ENCODE measurements around the gene SMPD3.

DNA sequence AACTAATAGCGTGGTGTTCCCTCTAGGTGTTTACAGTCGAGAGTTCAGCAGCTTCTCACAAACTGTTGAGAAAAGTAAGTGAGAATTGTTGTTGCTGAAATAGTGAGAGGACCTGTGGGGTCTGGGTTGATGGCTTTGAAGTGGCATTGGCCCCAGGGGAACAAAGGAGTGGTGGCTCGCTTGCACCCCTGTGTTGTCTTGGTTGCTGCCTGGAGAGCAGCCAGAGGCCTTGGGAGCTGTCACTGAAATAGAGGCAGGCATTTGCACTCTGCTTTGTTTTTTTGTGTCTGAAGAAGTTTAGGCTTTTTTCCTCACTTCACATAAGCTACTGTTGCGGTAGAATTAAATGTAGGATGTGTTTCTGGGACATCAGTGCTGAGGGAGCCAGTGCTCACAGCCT, 100.7 kb downstream of the SMPD3 start:
- no peak for TF ChIP-seq POLR2A (IDR thresholded peaks at IDR 0.05)
- TF ChIP-seq, protein P1, sequence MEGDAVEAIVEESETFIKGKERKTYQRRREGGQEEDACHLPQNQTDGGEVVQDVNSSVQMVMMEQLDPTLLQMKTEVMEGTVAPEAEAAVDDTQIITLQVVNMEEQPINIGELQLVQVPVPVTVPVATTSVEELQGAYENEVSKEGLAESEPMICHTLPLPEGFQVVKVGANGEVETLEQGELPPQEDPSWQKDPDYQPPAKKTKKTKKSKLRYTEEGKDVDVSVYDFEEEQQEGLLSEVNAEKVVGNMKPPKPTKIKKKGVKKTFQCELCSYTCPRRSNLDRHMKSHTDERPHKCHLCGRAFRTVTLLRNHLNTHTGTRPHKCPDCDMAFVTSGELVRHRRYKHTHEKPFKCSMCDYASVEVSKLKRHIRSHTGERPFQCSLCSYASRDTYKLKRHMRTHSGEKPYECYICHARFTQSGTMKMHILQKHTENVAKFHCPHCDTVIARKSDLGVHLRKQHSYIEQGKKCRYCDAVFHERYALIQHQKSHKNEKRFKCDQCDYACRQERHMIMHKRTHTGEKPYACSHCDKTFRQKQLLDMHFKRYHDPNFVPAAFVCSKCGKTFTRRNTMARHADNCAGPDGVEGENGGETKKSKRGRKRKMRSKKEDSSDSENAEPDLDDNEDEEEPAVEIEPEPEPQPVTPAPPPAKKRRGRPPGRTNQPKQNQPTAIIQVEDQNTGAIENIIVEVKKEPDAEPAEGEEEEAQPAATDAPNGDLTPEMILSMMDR (IDR thresholded peaks at IDR 0.05): no peak
